HepG2 (cell line): ENCODE measurements around the gene RPL35. TPM values are rescaled to one million over a fixed set of nuclear protein-coding genes. Genes with fewer than 3 reads are reported as not detected.

Experiments
- AHR ChIP-seq: IDR thresholded peaks from 2 replicates; pipeline ENCODE4 v1.6.1; 2018; ENCODE audit warnings: missing genetic modification reagents, missing compliant biosample characterization
- CBX5 ChIP-seq: sonication (generic); formaldehyde crosslinking; IDR thresholded peaks from 2 replicates; pipeline ENCODE4 v1.4.0; 2020; ENCODE audit warnings: missing genetic modification reagents, borderline replicate concordance
- HNRNPL ChIP-seq: fragments of 200-400 bp; formaldehyde crosslinking; IDR thresholded peaks from 2 replicates; pipeline ENCODE4 v1.6.1; 2017; ENCODE audit warnings: mild to moderate bottlenecking, low read depth, low read length
- MEF2D ChIP-seq: sonication (generic); formaldehyde crosslinking; IDR thresholded peaks from 2 replicates; pipeline ENCODE4 v1.5.1; 2020; ENCODE audit warnings: mild to moderate bottlenecking, missing genetic modification reagents
- NFKBIZ ChIP-seq: IDR thresholded peaks from 2 replicates; pipeline ENCODE4 v1.6.1; 2018; ENCODE audit warnings: missing genetic modification reagents, missing compliant biosample characterization
- SRF ChIP-seq: IDR thresholded peaks from 2 replicates; pipeline ENCODE4 v1.6.1; 2011; ENCODE audit warnings: mild to moderate bottlenecking, low read depth, low read length, moderate library complexity
- ZBTB42 ChIP-seq: sonication (generic); formaldehyde crosslinking; IDR thresholded peaks from 2 replicates; pipeline ENCODE4 v1.5.0; 2020; ENCODE audit warnings: mild to moderate bottlenecking, missing genetic modification reagents
- ZBTB7B ChIP-seq: sonication (generic); formaldehyde crosslinking; IDR thresholded peaks from 2 replicates; pipeline ENCODE4 v1.4.0; 2020; ENCODE audit warnings: missing genetic modification reagents
- ZFP36L2 ChIP-seq: sonication (generic); formaldehyde crosslinking; IDR thresholded peaks from 2 replicates; pipeline ENCODE4 v1.4.0; 2020; ENCODE audit warnings: missing genetic modification reagents
- ZFP62 ChIP-seq: sonication (generic); formaldehyde crosslinking; IDR thresholded peaks from 2 replicates; pipeline ENCODE4 v1.4.0; 2020; ENCODE audit warnings: missing genetic modification reagents
- ZNF101 ChIP-seq: sonication (generic); formaldehyde crosslinking; IDR thresholded peaks from 2 replicates; pipeline ENCODE4 v1.4.0; 2020; ENCODE audit warnings: mild to moderate bottlenecking, low read depth, missing genetic modification reagents, borderline replicate concordance
- ZNF282 ChIP-seq: fragments of 450-650 bp; IDR thresholded peaks from 2 replicates; pipeline ENCODE4 v1.6.1; 2018; ENCODE audit not compliant: partially characterized antibody
- ZNF337 ChIP-seq: sonication (generic); formaldehyde crosslinking; IDR thresholded peaks from 2 replicates; pipeline ENCODE4 v1.5.1; 2020; ENCODE audit warnings: missing genetic modification reagents, low read depth, mild to moderate bottlenecking, borderline replicate concordance
- ZNF547 ChIP-seq: sonication (generic); formaldehyde crosslinking; IDR thresholded peaks from 2 replicates; pipeline ENCODE4 v1.5.1; 2020; ENCODE audit warnings: mild to moderate bottlenecking, missing genetic modification reagents
- ZNF615 ChIP-seq: sonication (generic); formaldehyde crosslinking; IDR thresholded peaks from 2 replicates; pipeline ENCODE4 v1.5.0; 2020; ENCODE audit warnings: mild to moderate bottlenecking, missing genetic modification reagents, borderline replicate concordance
- ZNF670 ChIP-seq: sonication (generic); formaldehyde crosslinking; IDR thresholded peaks from 2 replicates; pipeline ENCODE4 v1.8.0; 2022; ENCODE audit warnings: mild to moderate bottlenecking, missing genetic modification reagents, borderline replicate concordance
- polyA plus RNA-seq, 8 experiments: library from polyadenylated mRNA; depleted of rRNA in 3 of 8; stranded (reverse) in 7 of 8; unstranded in 1 of 8; fragments of >200 nt; fragmentation: Illumina TruSeq in 4 of 8; extraction: Trizol in 4 of 8; gene quantifications; 2 replicates each; pipeline versions ENCODE4 v1.2.1 to v1.2.3, GENCODE V29; 2011 to 2016; ENCODE audit warnings: low read depth in 4 of 8, missing spikeins in 1 of 8, mixed read lengths in 1 of 8; ENCODE audit not compliant: insufficient read depth in 1 of 8
- total RNA-seq, 5 experiments: library from RNA; depleted of rRNA; stranded (reverse); fragments of >200 nt; fragmentation: Illumina TruSeq; extraction: Trizol; gene quantifications; 2 replicates each; pipeline ENCODE4 v1.2.3, GENCODE V29; 2016; ENCODE audit warnings: low read depth in 1 of 5
- TF ChIP-seq, protein P1 (sequence below): sonication (generic); formaldehyde crosslinking; IDR thresholded peaks from 2 replicates; pipeline ENCODE4 v1.5.1; 2020; ENCODE audit warnings: missing genetic modification reagents, mild to moderate bottlenecking, borderline replicate concordance
- TF ChIP-seq, protein P2 (sequence below): sonication (generic); formaldehyde crosslinking; IDR thresholded peaks from 2 replicates; pipeline ENCODE4 v1.8.1; 2023; ENCODE audit warnings: missing genetic modification reagents, mild to moderate bottlenecking, borderline replicate concordance
- TF ChIP-seq, protein P3 (sequence below): sonication (generic); formaldehyde crosslinking; IDR thresholded peaks from 2 replicates; pipeline ENCODE4 v1.4.0; 2020; ENCODE audit warnings: missing genetic modification reagents
- TF ChIP-seq, protein P4 (sequence below): sonication (generic); formaldehyde crosslinking; IDR thresholded peaks from 2 replicates; pipeline ENCODE4 v1.5.0; 2020; ENCODE audit warnings: mild to moderate bottlenecking, missing genetic modification reagents
- TF ChIP-seq, protein P5 (sequence below): sonication (generic); formaldehyde crosslinking; conservative IDR thresholded peaks from 2 replicates; pipeline ENCODE4 v1.8.0; 2022; ENCODE audit warnings: mild to moderate bottlenecking, moderate library complexity, missing genetic modification reagents
- TF ChIP-seq, protein P6 (sequence below): sonication (generic); formaldehyde crosslinking; IDR thresholded peaks from 2 replicates; pipeline ENCODE4 v1.4.0; 2020; ENCODE audit warnings: mild to moderate bottlenecking, missing genetic modification reagents
- TF ChIP-seq, protein P7 (sequence below): sonication (generic); formaldehyde crosslinking; IDR thresholded peaks from 2 replicates; pipeline ENCODE4 v1.8.1; 2023; ENCODE audit warnings: mild to moderate bottlenecking, moderate library complexity, missing genetic modification reagents

RPL35 gene
- total and polyA plus RNA-seq, 2 of the 13 experiments (the other 11 are each of a cell fraction or from before 2014, with no cell fraction given): 2,153 to 2,935 TPM

DNA sequence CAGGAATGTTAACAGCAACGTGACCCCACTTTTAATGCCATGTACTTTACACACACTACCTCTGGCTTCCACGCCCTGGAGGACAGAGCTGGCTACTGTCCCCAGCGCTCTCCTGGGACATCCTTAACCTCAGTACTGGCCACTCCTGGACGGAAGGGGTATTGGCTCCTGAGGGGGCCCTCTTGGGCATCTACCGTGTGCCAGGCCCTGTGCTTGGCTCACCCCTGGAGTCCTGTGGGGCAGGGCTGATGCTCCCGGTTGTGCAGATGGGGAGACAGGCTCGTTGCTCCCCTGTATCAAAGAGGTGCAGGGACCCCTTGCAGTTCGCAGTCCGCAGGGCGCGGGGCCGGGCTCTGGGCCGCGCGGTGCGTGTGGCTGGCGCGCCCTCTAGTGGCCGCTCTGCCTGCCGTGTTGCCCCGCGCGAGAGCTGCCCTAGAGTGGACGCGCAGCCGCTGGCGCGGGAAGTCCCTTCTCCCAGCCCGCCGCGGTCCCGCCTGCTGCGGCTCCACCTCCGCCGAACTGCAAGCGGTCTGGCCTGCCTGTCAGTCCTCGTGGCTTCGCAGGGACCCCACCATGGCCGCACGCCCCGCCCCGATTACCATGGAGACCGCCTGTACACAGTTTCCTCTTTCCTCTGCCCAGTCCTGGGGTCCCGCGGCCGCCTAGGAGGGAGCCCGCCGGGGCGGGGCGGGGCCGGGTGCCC, 8.8 kb downstream of the RPL35 start, which contains the start of gene WDR38 (continued):
- TF ChIP-seq MEF2D (CRISPR knock-in tag): no peak
- 0 out of 2 replicates have a peak, but pooled peaks have one; percentile 32 for TF ChIP-seq ZNF547
- TF ChIP-seq, protein P1, sequence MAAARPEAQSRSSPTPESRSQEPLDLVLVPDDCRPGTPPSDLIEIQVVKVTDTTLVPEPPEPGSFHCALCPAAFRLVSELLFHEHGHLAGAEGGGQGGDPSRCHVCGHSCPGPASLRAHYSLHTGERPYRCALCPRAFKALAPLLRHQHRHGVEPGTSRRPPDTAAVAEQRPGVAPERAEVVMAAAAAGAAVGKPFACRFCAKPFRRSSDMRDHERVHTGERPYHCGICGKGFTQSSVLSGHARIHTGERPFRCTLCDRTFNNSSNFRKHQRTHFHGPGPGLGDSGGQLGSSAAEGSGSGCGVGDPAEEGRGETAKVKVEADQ (CRISPR knock-in tag): no peak
- TF ChIP-seq ZBTB7B (CRISPR knock-in tag): 0 out of 2 replicates have a peak, but pooled peaks have one; percentile 69
- TF ChIP-seq CBX5 (CRISPR knock-in tag): no peak; the same call in 1 of the 2 replicates
- TF ChIP-seq SRF: no peak
- TF ChIP-seq ZFP36L2: no peak
- TF ChIP-seq ZNF615 (CRISPR knock-in tag): no peak
- TF ChIP-seq, protein P2, sequence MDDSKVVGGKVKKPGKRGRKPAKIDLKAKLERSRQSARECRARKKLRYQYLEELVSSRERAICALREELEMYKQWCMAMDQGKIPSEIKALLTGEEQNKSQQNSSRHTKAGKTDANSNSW: no peak
- TF ChIP-seq ZNF670 (CRISPR knock-in tag): no peak
- TF ChIP-seq ZNF282: no peak
- TF ChIP-seq, protein P3, sequence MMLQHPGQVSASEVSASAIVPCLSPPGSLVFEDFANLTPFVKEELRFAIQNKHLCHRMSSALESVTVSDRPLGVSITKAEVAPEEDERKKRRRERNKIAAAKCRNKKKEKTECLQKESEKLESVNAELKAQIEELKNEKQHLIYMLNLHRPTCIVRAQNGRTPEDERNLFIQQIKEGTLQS: no peak
- no peak; the same call in 1 of the 2 replicates for TF ChIP-seq NFKBIZ (CRISPR knock-in tag)
- TF ChIP-seq ZFP62 (CRISPR knock-in tag): no peak
- TF ChIP-seq, protein P4, sequence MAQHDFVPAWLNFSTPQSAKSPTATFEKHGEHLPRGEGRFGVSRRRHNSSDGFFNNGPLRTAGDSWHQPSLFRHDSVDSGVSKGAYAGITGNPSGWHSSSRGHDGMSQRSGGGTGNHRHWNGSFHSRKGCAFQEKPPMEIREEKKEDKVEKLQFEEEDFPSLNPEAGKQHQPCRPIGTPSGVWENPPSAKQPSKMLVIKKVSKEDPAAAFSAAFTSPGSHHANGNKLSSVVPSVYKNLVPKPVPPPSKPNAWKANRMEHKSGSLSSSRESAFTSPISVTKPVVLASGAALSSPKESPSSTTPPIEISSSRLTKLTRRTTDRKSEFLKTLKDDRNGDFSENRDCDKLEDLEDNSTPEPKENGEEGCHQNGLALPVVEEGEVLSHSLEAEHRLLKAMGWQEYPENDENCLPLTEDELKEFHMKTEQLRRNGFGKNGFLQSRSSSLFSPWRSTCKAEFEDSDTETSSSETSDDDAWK (CRISPR knock-in tag): no peak
- TF ChIP-seq, protein P5, sequence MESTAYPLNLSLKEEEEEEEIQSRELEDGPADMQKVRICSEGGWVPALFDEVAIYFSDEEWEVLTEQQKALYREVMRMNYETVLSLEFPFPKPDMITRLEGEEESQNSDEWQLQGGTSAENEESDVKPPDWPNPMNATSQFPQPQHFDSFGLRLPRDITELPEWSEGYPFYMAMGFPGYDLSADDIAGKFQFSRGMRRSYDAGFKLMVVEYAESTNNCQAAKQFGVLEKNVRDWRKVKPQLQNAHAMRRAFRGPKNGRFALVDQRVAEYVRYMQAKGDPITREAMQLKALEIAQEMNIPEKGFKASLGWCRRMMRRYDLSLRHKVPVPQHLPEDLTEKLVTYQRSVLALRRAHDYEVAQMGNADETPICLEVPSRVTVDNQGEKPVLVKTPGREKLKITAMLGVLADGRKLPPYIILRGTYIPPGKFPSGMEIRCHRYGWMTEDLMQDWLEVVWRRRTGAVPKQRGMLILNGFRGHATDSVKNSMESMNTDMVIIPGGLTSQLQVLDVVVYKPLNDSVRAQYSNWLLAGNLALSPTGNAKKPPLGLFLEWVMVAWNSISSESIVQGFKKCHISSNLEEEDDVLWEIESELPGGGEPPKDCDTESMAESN (CRISPR knock-in tag): peak; percentile 83
- TF ChIP-seq ZNF101 (CRISPR knock-in tag): no peak
- TF ChIP-seq ZNF337 (CRISPR knock-in tag): no peak
- no peak for TF ChIP-seq AHR
- TF ChIP-seq, protein P6, sequence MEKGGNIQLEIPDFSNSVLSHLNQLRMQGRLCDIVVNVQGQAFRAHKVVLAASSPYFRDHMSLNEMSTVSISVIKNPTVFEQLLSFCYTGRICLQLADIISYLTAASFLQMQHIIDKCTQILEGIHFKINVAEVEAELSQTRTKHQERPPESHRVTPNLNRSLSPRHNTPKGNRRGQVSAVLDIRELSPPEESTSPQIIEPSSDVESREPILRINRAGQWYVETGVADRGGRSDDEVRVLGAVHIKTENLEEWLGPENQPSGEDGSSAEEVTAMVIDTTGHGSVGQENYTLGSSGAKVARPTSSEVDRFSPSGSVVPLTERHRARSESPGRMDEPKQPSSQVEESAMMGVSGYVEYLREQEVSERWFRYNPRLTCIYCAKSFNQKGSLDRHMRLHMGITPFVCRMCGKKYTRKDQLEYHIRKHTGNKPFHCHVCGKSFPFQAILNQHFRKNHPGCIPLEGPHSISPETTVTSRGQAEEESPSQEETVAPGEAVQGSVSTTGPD (CRISPR knock-in tag): no peak
- TF ChIP-seq, protein P7, sequence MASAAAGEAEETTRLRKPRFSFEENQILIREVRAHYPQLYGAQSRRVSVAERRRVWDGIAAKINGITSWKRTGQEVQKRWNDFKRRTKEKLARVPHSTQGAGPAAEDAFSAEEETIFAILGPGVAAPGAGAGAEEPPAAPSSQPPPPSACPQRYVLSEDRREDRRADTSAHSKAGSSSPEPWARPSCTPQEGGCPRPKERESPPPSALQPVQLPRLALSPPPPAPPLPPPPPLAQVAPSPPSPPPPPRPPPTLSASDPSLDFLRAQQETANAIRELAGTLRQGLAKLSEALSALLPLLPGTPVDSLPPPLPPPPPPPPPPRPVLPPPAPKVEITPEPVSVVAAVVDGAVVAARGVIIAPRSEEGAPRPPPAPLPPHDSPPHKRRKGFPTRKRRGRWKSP: peak; percentile 63; the same call in 1 of the 2 replicates
- TF ChIP-seq HNRNPL: peak; percentile 82; the same call in 1 of the 2 replicates
- TF ChIP-seq ZBTB42 (CRISPR knock-in tag): no peak
